K562 (cell line): ENCODE measurements around the gene SYNGR3. TPM values are rescaled to one million over a fixed set of nuclear protein-coding genes. Genes with fewer than 3 reads are reported as not detected.

Source experiments
- ATF1 ChIP-seq, 2 experiments: fragments of 450-650 bp in 1 of 2; IDR thresholded peaks; 2 replicates each; pipeline ENCODE4 v1.6.1; 2016; ENCODE audit warnings: missing compliant biosample characterization in 1 of 2, missing genetic modification characterization in 1 of 2
- BCOR ChIP-seq: fragments of 450-650 bp; IDR thresholded peaks from 2 replicates; pipeline ENCODE4 v1.6.1; 2016
- EP300 ChIP-seq: IDR thresholded peaks from 2 replicates; pipeline ENCODE4 v1.6.1; 2012; ENCODE audit warnings: low read length, improper control_type of control experiment
- ERF ChIP-seq: fragments of 450-650 bp; formaldehyde crosslinking; IDR thresholded peaks from 2 replicates; pipeline ENCODE4 v1.4.0; 2020; ENCODE audit warnings: mild to moderate bottlenecking, mixed read lengths
- ESRRA ChIP-seq: fragments of 450-650 bp; IDR thresholded peaks from 2 replicates; pipeline ENCODE4 v1.6.1; 2014; ENCODE audit warnings: low read depth, mild to moderate bottlenecking, moderate library complexity, borderline replicate concordance
- GATAD2B ChIP-seq: fragments of 450-650 bp; IDR thresholded peaks from 2 replicates; pipeline ENCODE4 v1.6.1; 2017; ENCODE audit warnings: mild to moderate bottlenecking, borderline replicate concordance
- KAT7 ChIP-seq: sonication (generic); formaldehyde crosslinking; IDR thresholded peaks from 2 replicates; pipeline ENCODE4 v1.8.0; 2022; ENCODE audit warnings: missing genetic modification reagents, mild to moderate bottlenecking, borderline replicate concordance
- LCOR ChIP-seq: sonication (generic); formaldehyde crosslinking; IDR thresholded peaks from 2 replicates; pipeline ENCODE4 v1.8.0; 2022; ENCODE audit warnings: mild to moderate bottlenecking, missing genetic modification reagents
- MAFG ChIP-seq: fragments of 450-650 bp; conservative IDR thresholded peaks from 2 replicates; pipeline ENCODE4 v1.6.1; 2016; ENCODE audit warnings: missing genetic modification characterization, missing compliant biosample characterization
- NR3C1 ChIP-seq: sonication (generic); formaldehyde crosslinking; IDR thresholded peaks from 2 replicates; pipeline ENCODE4 v1.8.1; 2022; ENCODE audit warnings: missing genetic modification reagents
- SMAD4 ChIP-seq: fragments of 250-450 bp; sonication (Bioruptor Pico); conservative IDR thresholded peaks from 2 replicates; pipeline ENCODE4 v1.8.0; 2021; ENCODE audit warnings: inconsistent platforms, mild to moderate bottlenecking, moderate library complexity
- SPI1 ChIP-seq: IDR thresholded peaks from 2 replicates; pipeline ENCODE4 v1.6.1; 2011; ENCODE audit warnings: low read depth, low read length, control low read depth, borderline replicate concordance
- ZNF583 ChIP-seq: fragments of 250-450 bp; sonication (Bioruptor Pico); IDR thresholded peaks from 2 replicates; pipeline ENCODE4 v1.4.0; 2020
- ZNF780A ChIP-seq: fragments of 250-450 bp; sonication (Bioruptor Pico); IDR thresholded peaks from 2 replicates; pipeline ENCODE4 v1.5.0; 2021; ENCODE audit warnings: mild to moderate bottlenecking
- polyA plus RNA-seq, 8 experiments: library from polyadenylated mRNA; depleted of rRNA in 4 of 8; stranded (reverse) in 5 of 8; unstranded in 3 of 8; fragments of >200 nt; fragmentation: Nextera tagmentation in 2 of 8; fragmentation: Illumina TruSeq in 1 of 8; extraction: Ambion mirVana in 2 of 8; extraction: Trizol in 1 of 8; gene quantifications; 2 replicates each; pipeline versions ENCODE4 v1.2.1 to v1.2.3, GENCODE V29; 2011 to 2014; ENCODE audit warnings: inconsistent platforms in 1 of 8, missing spikeins in 1 of 8
- total RNA-seq, 7 experiments: library from RNA; depleted of rRNA in 6 of 7; stranded (reverse); fragments of >200 nt in 6 of 7; fragmentation: Illumina TruSeq in 2 of 7; extraction: Trizol in 2 of 7; gene quantifications; 2 replicates each; pipeline versions ENCODE4 v1.2.1 to v1.2.3, GENCODE V29; 2011 to 2021; ENCODE audit warnings: low replicate concordance in 1 of 7
- TF ChIP-seq, protein P1 (sequence below): fragments of 450-650 bp; IDR thresholded peaks from 2 replicates; pipeline ENCODE4 v1.6.1; 2016; ENCODE audit warnings: borderline replicate concordance
- TF ChIP-seq, protein P2 (sequence below), 3 experiments: IDR thresholded peaks in 2 of 3; conservative IDR thresholded peaks in 1 of 3; 2 replicates each; pipeline ENCODE4 v1.5.1; 2011 to 2012; ENCODE audit warnings: low read length in 3 of 3, mild to moderate bottlenecking in 3 of 3, control low read depth in 2 of 3, improper control_type of control experiment in 1 of 3, inconsistent platforms in 1 of 3, low read depth in 1 of 3, mixed read lengths in 1 of 3, moderate library complexity in 1 of 3; ENCODE audit not compliant: insufficient read depth in 2 of 3
- TF ChIP-seq, protein P3 (sequence below): fragments of 200-800 bp; sonication (Bioruptor generic); IDR thresholded peaks from 2 replicates; pipeline ENCODE4 v1.6.1; 2017; ENCODE audit warnings: missing genetic modification characterization, missing compliant biosample characterization
- TF ChIP-seq, protein P4 (sequence below), 2 experiments: IDR thresholded peaks; 2 replicates each; pipeline ENCODE4 v1.6.1; 2012; ENCODE audit warnings: improper control_type of control experiment in 2 of 2, low read depth in 2 of 2, low read length in 2 of 2, borderline replicate concordance in 1 of 2

SYNGR3 gene
- total and polyA plus RNA-seq, 9 of the 15 experiments (the other 6 are each of a cell fraction or from before 2014, with no cell fraction given) = 3.7 to 69.2 (median 36.3) TPM

DNA sequence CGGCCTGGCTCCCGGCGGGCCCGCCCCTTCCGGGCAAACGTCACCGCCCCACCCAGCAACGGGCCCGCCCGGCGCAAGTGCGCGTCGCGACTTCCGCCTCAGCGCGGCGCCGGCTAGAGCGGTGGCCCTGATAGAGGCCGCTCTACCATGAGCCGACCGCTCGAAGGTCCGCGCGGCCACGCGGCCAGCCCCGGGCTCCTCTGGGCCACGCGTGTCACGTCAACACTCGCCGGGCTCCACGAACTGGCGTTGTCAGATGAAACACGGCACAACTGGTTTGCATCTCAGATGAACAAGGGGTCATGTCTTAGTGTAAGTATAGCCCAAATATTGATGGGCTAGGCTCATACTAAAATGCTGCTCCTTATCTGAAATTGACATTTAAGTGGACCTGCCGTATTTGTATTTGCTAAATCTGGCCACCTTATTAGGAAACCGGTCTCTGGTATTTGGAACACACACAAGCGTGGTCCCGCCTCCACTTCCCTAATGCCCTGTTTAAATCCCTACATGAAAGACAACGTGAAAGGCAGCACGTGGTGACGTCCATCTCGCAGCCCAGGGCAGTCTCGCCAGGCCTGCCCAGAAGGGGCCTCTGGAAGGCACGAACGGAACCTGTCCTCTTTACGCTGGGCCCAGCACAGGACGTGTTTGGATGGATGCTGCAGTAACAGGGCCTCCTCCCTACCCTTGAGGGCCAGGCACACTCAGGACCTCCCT lies 20.2 kb downstream of the SYNGR3 start, which contains the start of gene ZNF598 (continued):
- TF ChIP-seq ATF1 (CRISPR knock-in tag; IDR thresholded peaks at IDR 0.05) (no peak), ATF1 (tag; IDR thresholded peaks at IDR 0.05) (peak; percentile 94), GATAD2B (peak; percentile 76), LCOR (CRISPR knock-in tag) (no peak), ZNF583 (CRISPR knock-in tag) (no peak; the same call in 1 of the 2 replicates), ESRRA (peak; percentile 52; the same call in 1 of the 2 replicates), BCOR (peak; percentile 29; the same call in 1 of the 2 replicates), KAT7 (CRISPR knock-in tag) (peak; percentile 68; the same call in 1 of the 2 replicates), EP300 (peak; percentile 27; the same call in 1 of the 2 replicates), SMAD4 (peak; percentile 74), ZNF780A (CRISPR knock-in tag) (no peak), SPI1 (peak; percentile 68; the same call in 1 of the 2 replicates), MAFG (tag) (no peak), NR3C1 (CRISPR knock-in tag) (peak; percentile 69; the same call in 1 of the 2 replicates), ERF (0 out of 2 replicates have a peak, but pooled peaks have one; percentile 48)
- TF ChIP-seq, protein P1, sequence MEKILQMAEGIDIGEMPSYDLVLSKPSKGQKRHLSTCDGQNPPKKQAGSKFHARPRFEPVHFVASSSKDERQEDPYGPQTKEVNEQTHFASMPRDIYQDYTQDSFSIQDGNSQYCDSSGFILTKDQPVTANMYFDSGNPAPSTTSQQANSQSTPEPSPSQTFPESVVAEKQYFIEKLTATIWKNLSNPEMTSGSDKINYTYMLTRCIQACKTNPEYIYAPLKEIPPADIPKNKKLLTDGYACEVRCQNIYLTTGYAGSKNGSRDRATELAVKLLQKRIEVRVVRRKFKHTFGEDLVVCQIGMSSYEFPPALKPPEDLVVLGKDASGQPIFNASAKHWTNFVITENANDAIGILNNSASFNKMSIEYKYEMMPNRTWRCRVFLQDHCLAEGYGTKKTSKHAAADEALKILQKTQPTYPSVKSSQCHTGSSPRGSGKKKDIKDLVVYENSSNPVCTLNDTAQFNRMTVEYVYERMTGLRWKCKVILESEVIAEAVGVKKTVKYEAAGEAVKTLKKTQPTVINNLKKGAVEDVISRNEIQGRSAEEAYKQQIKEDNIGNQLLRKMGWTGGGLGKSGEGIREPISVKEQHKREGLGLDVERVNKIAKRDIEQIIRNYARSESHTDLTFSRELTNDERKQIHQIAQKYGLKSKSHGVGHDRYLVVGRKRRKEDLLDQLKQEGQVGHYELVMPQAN = peak; percentile 93
- TF ChIP-seq, protein P2, sequence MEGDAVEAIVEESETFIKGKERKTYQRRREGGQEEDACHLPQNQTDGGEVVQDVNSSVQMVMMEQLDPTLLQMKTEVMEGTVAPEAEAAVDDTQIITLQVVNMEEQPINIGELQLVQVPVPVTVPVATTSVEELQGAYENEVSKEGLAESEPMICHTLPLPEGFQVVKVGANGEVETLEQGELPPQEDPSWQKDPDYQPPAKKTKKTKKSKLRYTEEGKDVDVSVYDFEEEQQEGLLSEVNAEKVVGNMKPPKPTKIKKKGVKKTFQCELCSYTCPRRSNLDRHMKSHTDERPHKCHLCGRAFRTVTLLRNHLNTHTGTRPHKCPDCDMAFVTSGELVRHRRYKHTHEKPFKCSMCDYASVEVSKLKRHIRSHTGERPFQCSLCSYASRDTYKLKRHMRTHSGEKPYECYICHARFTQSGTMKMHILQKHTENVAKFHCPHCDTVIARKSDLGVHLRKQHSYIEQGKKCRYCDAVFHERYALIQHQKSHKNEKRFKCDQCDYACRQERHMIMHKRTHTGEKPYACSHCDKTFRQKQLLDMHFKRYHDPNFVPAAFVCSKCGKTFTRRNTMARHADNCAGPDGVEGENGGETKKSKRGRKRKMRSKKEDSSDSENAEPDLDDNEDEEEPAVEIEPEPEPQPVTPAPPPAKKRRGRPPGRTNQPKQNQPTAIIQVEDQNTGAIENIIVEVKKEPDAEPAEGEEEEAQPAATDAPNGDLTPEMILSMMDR (IDR thresholded peaks at IDR 0.05 in 2 of 3, conservative IDR thresholded peaks at IDR 0.05 in 1 of 3; ENCODE audit: insufficient read depth in 2 of 3, low read depth in 1 of 3, low read length in 3 of 3) = no peak; a peak in 1 of 6 replicates
- TF ChIP-seq, protein P3, sequence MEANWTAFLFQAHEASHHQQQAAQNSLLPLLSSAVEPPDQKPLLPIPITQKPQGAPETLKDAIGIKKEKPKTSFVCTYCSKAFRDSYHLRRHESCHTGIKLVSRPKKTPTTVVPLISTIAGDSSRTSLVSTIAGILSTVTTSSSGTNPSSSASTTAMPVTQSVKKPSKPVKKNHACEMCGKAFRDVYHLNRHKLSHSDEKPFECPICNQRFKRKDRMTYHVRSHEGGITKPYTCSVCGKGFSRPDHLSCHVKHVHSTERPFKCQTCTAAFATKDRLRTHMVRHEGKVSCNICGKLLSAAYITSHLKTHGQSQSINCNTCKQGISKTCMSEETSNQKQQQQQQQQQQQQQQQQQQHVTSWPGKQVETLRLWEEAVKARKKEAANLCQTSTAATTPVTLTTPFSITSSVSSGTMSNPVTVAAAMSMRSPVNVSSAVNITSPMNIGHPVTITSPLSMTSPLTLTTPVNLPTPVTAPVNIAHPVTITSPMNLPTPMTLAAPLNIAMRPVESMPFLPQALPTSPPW (CRISPR knock-in tag) = peak; percentile 62; the same call in 1 of the 2 replicates
- TF ChIP-seq, protein P4, sequence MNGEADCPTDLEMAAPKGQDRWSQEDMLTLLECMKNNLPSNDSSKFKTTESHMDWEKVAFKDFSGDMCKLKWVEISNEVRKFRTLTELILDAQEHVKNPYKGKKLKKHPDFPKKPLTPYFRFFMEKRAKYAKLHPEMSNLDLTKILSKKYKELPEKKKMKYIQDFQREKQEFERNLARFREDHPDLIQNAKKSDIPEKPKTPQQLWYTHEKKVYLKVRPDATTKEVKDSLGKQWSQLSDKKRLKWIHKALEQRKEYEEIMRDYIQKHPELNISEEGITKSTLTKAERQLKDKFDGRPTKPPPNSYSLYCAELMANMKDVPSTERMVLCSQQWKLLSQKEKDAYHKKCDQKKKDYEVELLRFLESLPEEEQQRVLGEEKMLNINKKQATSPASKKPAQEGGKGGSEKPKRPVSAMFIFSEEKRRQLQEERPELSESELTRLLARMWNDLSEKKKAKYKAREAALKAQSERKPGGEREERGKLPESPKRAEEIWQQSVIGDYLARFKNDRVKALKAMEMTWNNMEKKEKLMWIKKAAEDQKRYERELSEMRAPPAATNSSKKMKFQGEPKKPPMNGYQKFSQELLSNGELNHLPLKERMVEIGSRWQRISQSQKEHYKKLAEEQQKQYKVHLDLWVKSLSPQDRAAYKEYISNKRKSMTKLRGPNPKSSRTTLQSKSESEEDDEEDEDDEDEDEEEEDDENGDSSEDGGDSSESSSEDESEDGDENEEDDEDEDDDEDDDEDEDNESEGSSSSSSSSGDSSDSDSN (IDR thresholded peaks at IDR 0.05; ENCODE audit: borderline replicate concordance in 1 of 2, low read depth in 2 of 2, low read length in 2 of 2) = 0 out of 4 replicates have a peak, but pooled peaks of 1 of the 2 experiments have one; percentile 13
